Osteocyte (in vitro differentiated cells): Measurements from ENCODE around the gene SUCLG2. TPM values are rescaled to one million over a fixed set of nuclear protein-coding genes. Genes with fewer than 3 reads are reported as not detected.

Experiments
- DNase-seq: peaks from one replicate; pipeline ENCODE4 v3.0.0; 2021; ENCODE audit warnings: mixed read lengths; ENCODE audit not compliant: unreplicated experiment; ENCODE audit errors: extremely low spot score
- H3K27ac Mint-ChIP-seq: one replicate; pipeline ENCODE4 v1.8.0; 2021; ENCODE audit warnings: mild to moderate bottlenecking, mixed read lengths; ENCODE audit not compliant: unreplicated experiment
- H3K27me3 Mint-ChIP-seq: one replicate; pipeline ENCODE4 v1.8.0; 2021; ENCODE audit warnings: mixed read lengths; ENCODE audit not compliant: unreplicated experiment
- H3K36me3 Mint-ChIP-seq: one replicate; pipeline ENCODE4 v1.8.0; 2021; ENCODE audit warnings: mixed read lengths; ENCODE audit not compliant: unreplicated experiment
- H3K4me1 Mint-ChIP-seq: one replicate; pipeline ENCODE4 v1.8.0; 2021; ENCODE audit warnings: mixed read lengths; ENCODE audit not compliant: unreplicated experiment
- H3K4me3 Mint-ChIP-seq: one replicate; pipeline ENCODE4 v1.8.0; 2021; ENCODE audit warnings: mild to moderate bottlenecking, moderate library complexity, mixed read lengths; ENCODE audit not compliant: unreplicated experiment
- H3K9me3 Mint-ChIP-seq: one replicate; pipeline ENCODE4 v1.8.0; 2021; ENCODE audit warnings: mixed read lengths; ENCODE audit not compliant: unreplicated experiment
- CTCF ChIP-seq: fragments of 200-600 bp; sonication (generic); IDR thresholded peaks from 2 replicates; pipeline ENCODE4 v1.5.0; 2021; ENCODE audit warnings: antibody characterized with exemption, mild to moderate bottlenecking, moderate library complexity
- total RNA-seq: library from RNA; stranded (reverse); gene quantifications from 2 replicates; pipeline ENCODE4 v1.2.1, GENCODE V29; 2021

The SUCLG2 gene
- total RNA-seq, 1 donor from 2014 or later = 32.1 TPM

GRCh38 chr3:67526246-67526645 lies 128.2 kb downstream of the SUCLG2 start:
- H3K4me1 Mint-ChIP-seq = peaks cover 35% of the 10 kb centered on the region
- H3K4me3 Mint-ChIP-seq = no peak overlapping the region
- H3K27me3 Mint-ChIP-seq = no peaks in the 10 kb centered on the region
- H3K27ac Mint-ChIP-seq = no peak overlapping the region
- peaks cover 13% of the 10 kb centered on the region for H3K36me3 Mint-ChIP-seq
- no peak for TF ChIP-seq CTCF
- no peak for DNase-seq
- no peaks in the 10 kb centered on the region for H3K9me3 Mint-ChIP-seq

GRCh38 chr3:67524046-67524445 lies 130.4 kb downstream of the SUCLG2 start:
- no peak overlapping the region for H3K27ac Mint-ChIP-seq
- H3K4me3 Mint-ChIP-seq = no peak overlapping the region
- H3K9me3 Mint-ChIP-seq = no peaks in the 10 kb centered on the region
- no peak for TF ChIP-seq CTCF
- H3K4me1 Mint-ChIP-seq = peaks cover 14% of the 10 kb centered on the region
- H3K36me3 Mint-ChIP-seq = peaks cover 21% of the 10 kb centered on the region
- no peaks in the 10 kb centered on the region for H3K27me3 Mint-ChIP-seq
- DNase-seq = no peak

- DNase-seq = no peak
- Mint-ChIP-seq H3K4me1 (peaks cover 7% of the 10 kb centered on the region), H3K27me3 (no peaks in the 10 kb centered on the region), H3K4me3 (no peak overlapping the region), H3K9me3 (no peaks in the 10 kb centered on the region), H3K36me3 (peaks cover 21% of the 10 kb centered on the region), H3K27ac (no peak overlapping the region)
- no peak for TF ChIP-seq CTCF
Observed at GRCh38 chr3:67522081-67522480, 132.3 kb downstream of the SUCLG2 start.

GRCh38 chr3:67521053-67521646 lies 133.3 kb downstream of the SUCLG2 start:
- Mint-ChIP-seq H3K36me3 (peaks cover 26% of the 10 kb centered on the region), H3K9me3 (no peaks in the 10 kb centered on the region), H3K27me3 (no peaks in the 10 kb centered on the region), H3K4me3 (no peak overlapping the region), H3K27ac (no peak overlapping the region), H3K4me1 (peaks cover 1% of the 10 kb centered on the region)
- no peak for DNase-seq
- no peak for TF ChIP-seq CTCF

GRCh38 chr3:67518236-67518635 lies 136.2 kb downstream of the SUCLG2 start:
- Mint-ChIP-seq H3K36me3 (peaks cover 27% of the 10 kb centered on the region), H3K4me3 (no peak overlapping the region), H3K27me3 (no peaks in the 10 kb centered on the region), H3K27ac (no peak overlapping the region), H3K4me1 (peaks cover 7% of the 10 kb centered on the region), H3K9me3 (no peaks in the 10 kb centered on the region)
- DNase-seq = no peak
- TF ChIP-seq CTCF = no peak
